Measurements from ENCODE around the gene LMTK2.

LMTK2 gene

GRCh38 chr7:98142658-98143057 lies 36.0 kb downstream of the LMTK2 start:
- Histone ChIP-seq H3K79me2 (ENCODE audit: insufficient read depth, low read length) (no peaks in the 10 kb centered on the region), H3K27me3 (ENCODE audit: low read length) (no peaks in the 10 kb centered on the region), H3K27ac (ENCODE audit: low read depth, low read length) (no peak overlapping the region), H3K9ac (ENCODE audit: low read length) (no peak overlapping the region), H4K20me1 (ENCODE audit: low read depth, low read length) (peaks cover 9% of the 10 kb centered on the region; the same call in 1 of the 2 replicates), H3K9me2 (replicated peaks; ENCODE audit: insufficient read depth, low read length) (no peaks in the 10 kb centered on the region), H3F3A (ENCODE audit: insufficient read depth) (no peaks in the 10 kb centered on the region), H3K36me3 (ENCODE audit: low read length) (peaks cover 22% of the 10 kb centered on the region), H2AFZ (ENCODE audit: low read depth, low read length, severe bottlenecking) (no peak overlapping the region), H3K4me2 (ENCODE audit: low read depth, low read length, poor library complexity, severe bottlenecking) (no peak overlapping the region), H3K9me3 (ENCODE audit: insufficient read depth, low read length) (no peaks in the 10 kb centered on the region), H3K4me3 (ENCODE audit: insufficient read depth, low read length, poor library complexity, severe bottlenecking) (no peak overlapping the region)
- TF ChIP-seq EZH2phosphoT487 (conservative IDR thresholded peaks at IDR 0.05; ENCODE audit: low read length) = no peak
- no peak for TF ChIP-seq CTCF (IDR thresholded peaks at IDR 0.05; ENCODE audit: insufficient read depth, low read length, poor library complexity, severe bottlenecking)

- TF ChIP-seq CTCF (IDR thresholded peaks at IDR 0.05; ENCODE audit: insufficient read depth, low read length, poor library complexity, severe bottlenecking) (no peak), EZH2phosphoT487 (conservative IDR thresholded peaks at IDR 0.05; ENCODE audit: low read length) (no peak)
- H3K27me3 ChIP-seq (ENCODE audit: low read length) = no peaks in the 10 kb centered on the region
- H3K27ac ChIP-seq (ENCODE audit: low read depth, low read length) = no peak overlapping the region
- no peaks in the 10 kb centered on the region for H3K9me2 ChIP-seq (replicated peaks; ENCODE audit: insufficient read depth, low read length)
- peaks cover 7% of the 10 kb centered on the region; the same call in 1 of the 2 replicates for H4K20me1 ChIP-seq (ENCODE audit: low read depth, low read length)
- no peaks in the 10 kb centered on the region for H3K79me2 ChIP-seq (ENCODE audit: insufficient read depth, low read length)
- no peaks in the 10 kb centered on the region for H3F3A ChIP-seq (ENCODE audit: insufficient read depth)
- H3K4me3 ChIP-seq (ENCODE audit: insufficient read depth, low read length, poor library complexity, severe bottlenecking) = no peak overlapping the region
- no peak overlapping the region for H2AFZ ChIP-seq (ENCODE audit: low read depth, low read length, severe bottlenecking)
- no peaks in the 10 kb centered on the region for H3K9me3 ChIP-seq (ENCODE audit: insufficient read depth, low read length)
- no peak overlapping the region for H3K4me2 ChIP-seq (ENCODE audit: low read depth, low read length, poor library complexity, severe bottlenecking)
- peaks cover 12% of the 10 kb centered on the region; the same call in 1 of the 2 replicates for H3K36me3 ChIP-seq (ENCODE audit: low read length)
- no peak overlapping the region for H3K9ac ChIP-seq (ENCODE audit: low read length)
Observed at GRCh38 chr7:98148607-98149006, 41.9 kb downstream of the LMTK2 start.

- Histone ChIP-seq H3K9ac (ENCODE audit: low read length) (no peak overlapping the region), H3K4me2 (ENCODE audit: low read depth, low read length, poor library complexity, severe bottlenecking) (no peak overlapping the region), H3K27me3 (ENCODE audit: low read length) (no peaks in the 10 kb centered on the region), H3K9me2 (replicated peaks; ENCODE audit: insufficient read depth, low read length) (no peaks in the 10 kb centered on the region), H3K9me3 (ENCODE audit: insufficient read depth, low read length) (no peaks in the 10 kb centered on the region), H3K4me3 (ENCODE audit: insufficient read depth, low read length, poor library complexity, severe bottlenecking) (no peak overlapping the region), H3K36me3 (ENCODE audit: low read length) (peaks cover 12% of the 10 kb centered on the region; the same call in 1 of the 2 replicates), H2AFZ (ENCODE audit: low read depth, low read length, severe bottlenecking) (no peak overlapping the region), H4K20me1 (ENCODE audit: low read depth, low read length) (peaks cover 7% of the 10 kb centered on the region; the same call in 1 of the 2 replicates), H3F3A (ENCODE audit: insufficient read depth) (no peaks in the 10 kb centered on the region), H3K27ac (ENCODE audit: low read depth, low read length) (no peak overlapping the region), H3K79me2 (ENCODE audit: insufficient read depth, low read length) (no peaks in the 10 kb centered on the region)
- TF ChIP-seq CTCF (IDR thresholded peaks at IDR 0.05; ENCODE audit: insufficient read depth, low read length, poor library complexity, severe bottlenecking) (no peak), EZH2phosphoT487 (conservative IDR thresholded peaks at IDR 0.05; ENCODE audit: low read length) (no peak)
Observed at GRCh38 chr7:98149116-98149692, 42.5 kb downstream of the LMTK2 start.

Measured in SU-DHL-6 (cell line).